ENCODE data around the gene SORCS1.

- no peak for TF ChIP-seq CTCF (IDR thresholded peaks at IDR 0.05)
- no peak for TF ChIP-seq POLR2A (IDR thresholded peaks at IDR 0.05)
These were observed 266.8 kb downstream of the SORCS1 start for GRCh38 chr10:106897719-106898118.
